Prostate gland (tissue), 2 donors: ENCODE measurements around the gene PTGIR.

Experiments used
- POLR2A ChIP-seq: fragments of 450-650 bp; IDR thresholded peaks from one replicate; pipeline ENCODE4 v1.6.1; 2016; ENCODE audit warnings: antibody characterized with exemption, mild to moderate bottlenecking
- POLR2AphosphoS5 ChIP-seq: sonication (generic); formaldehyde crosslinking; IDR thresholded peaks from one replicate; pipeline ENCODE4 v1.6.1; 2017; ENCODE audit warnings: antibody characterized with exemption
- TF ChIP-seq, protein P1 (sequence below), 4 experiments: fragments of 200-600 bp in 2 of 4; fragments of 450-650 bp in 2 of 4; sonication (generic) in 2 of 4; IDR thresholded peaks; 1 replicate in 3 of 4; 2 replicates in 1 of 4; pipeline ENCODE4 v1.5.1; 2016 to 2019; ENCODE audit warnings: antibody characterized with exemption in 4 of 4, mild to moderate bottlenecking in 2 of 4, moderate library complexity in 2 of 4

DNA sequence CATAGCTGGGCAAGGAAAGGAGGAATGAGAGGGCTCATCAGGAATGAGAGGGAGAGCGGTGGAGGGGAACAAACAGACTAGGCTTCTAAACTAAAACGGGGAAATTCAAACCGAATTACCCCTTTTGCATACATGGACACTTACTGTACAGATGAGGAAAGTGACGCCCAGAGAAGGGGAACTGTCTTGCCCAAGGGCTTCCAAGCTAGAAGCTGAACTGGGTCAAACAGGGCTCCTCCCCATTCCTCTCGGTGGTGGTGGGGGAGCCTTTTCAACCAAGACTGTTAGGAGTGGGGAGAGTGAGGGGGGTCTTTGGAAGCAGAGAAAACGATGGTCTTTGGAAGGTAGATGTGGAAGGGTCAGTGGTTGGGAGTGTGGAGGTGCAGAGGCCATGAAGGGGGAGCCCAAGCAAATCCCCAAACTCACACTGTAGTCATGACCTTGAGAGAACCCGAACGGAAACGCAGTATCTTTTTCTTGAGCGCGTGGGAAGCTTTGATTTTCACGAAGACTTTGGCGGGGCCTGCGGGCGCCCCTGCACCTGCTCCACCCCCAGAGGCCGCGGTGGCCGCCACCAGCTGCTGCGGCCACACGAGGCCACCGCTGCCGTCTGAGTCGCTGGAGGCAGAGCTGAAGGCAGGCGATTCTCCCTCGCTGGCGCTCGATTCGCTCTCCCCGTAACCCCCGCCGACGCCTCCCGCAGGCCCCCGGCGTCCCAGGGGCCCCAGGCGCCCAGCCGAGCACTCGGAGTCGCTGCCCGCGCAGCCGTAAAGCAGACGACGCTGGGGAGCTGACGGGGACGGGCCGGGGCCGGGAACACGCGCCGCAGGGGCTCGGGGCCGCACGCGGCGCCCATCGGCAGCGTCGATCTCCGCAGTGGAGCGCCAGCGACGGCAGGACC, 23.4 kb upstream of the PTGIR start:
- TF ChIP-seq, protein P1, sequence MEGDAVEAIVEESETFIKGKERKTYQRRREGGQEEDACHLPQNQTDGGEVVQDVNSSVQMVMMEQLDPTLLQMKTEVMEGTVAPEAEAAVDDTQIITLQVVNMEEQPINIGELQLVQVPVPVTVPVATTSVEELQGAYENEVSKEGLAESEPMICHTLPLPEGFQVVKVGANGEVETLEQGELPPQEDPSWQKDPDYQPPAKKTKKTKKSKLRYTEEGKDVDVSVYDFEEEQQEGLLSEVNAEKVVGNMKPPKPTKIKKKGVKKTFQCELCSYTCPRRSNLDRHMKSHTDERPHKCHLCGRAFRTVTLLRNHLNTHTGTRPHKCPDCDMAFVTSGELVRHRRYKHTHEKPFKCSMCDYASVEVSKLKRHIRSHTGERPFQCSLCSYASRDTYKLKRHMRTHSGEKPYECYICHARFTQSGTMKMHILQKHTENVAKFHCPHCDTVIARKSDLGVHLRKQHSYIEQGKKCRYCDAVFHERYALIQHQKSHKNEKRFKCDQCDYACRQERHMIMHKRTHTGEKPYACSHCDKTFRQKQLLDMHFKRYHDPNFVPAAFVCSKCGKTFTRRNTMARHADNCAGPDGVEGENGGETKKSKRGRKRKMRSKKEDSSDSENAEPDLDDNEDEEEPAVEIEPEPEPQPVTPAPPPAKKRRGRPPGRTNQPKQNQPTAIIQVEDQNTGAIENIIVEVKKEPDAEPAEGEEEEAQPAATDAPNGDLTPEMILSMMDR (IDR thresholded peaks at IDR 0.05), result no peak
- no peak for TF ChIP-seq POLR2AphosphoS5
- TF ChIP-seq POLR2A, result no peak
